ENCODE measurements around the gene CDC42. TPM values are rescaled to one million over a fixed set of nuclear protein-coding genes. Genes with fewer than 3 reads are reported as not detected.
A peak's percentile ranks its signal among the peaks of the same experiment; 100 is the strongest.

Gene CDC42
- total and polyA plus RNA-seq, 9 of the 15 experiments (the other 6 are each of a cell fraction or from before 2014, with no cell fraction given) = 186 to 398 (median 325) TPM

DNA sequence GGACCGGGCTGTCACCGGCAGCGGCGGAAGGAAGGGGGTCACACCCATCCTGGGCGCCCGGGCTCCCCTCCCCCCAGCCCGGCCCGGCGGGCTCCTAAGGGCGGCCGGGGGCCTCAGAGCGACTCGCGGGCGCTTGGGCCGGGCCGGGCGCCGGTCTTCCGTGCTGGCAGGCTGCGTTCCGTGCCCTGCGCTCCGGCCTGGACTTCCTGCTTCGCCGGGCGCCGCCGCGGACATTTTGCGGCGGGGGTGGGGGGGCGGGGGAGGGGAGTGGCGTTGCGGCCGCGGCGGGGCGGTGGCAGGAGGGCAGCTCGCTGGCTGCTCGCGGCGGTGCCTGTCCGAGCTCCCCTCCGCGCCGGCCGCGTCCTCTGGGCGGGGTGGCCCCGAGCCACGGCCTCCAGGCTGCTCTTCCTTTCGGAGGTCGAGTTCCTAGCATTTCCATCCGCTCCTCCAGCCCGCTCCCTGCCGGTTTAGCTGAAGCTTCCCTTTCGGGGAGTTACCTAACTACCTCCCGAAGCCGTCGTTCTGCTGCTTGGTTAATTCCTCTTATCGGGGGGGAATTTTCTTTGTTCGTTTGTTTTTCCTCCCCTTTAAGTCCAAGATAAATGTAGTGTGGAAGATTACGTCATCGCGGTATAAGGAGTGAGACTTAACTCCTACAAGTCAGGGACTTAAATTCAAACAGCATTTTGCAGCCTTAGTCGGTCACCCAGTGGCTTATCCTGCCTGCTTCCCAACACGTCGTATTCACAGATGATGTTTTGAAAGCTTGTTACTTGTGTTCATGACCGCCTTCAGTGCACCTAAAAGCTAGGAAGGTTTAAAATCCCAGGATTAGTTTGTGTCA, 730 bp downstream of the CDC42 start (continued):
- TF ChIP-seq SRSF7 (optimal IDR thresholded peaks at IDR 0.05; ENCODE audit: low read depth, low read length) (no peak), ETV1 (tag; conservative IDR thresholded peaks at IDR 0.05; ENCODE audit: low read depth) (no peak), ZNF134 (CRISPR knock-in tag; conservative IDR thresholded peaks at IDR 0.05) (no peak), TFAM (CRISPR knock-in tag; conservative IDR thresholded peaks at IDR 0.05) (no peak), RBM39 (optimal IDR thresholded peaks at IDR 0.05; ENCODE audit: low read depth, low read length) (no peak), NEUROD1 (IDR thresholded peaks at IDR 0.05; ENCODE audit: borderline replicate concordance, low read depth, low read length, partially characterized antibody) (no peak), TBL1XR1 (IDR thresholded peaks at IDR 0.05; ENCODE audit: low read length in 2 of 2) (no peak), OTX1 (CRISPR knock-in tag; IDR thresholded peaks at IDR 0.05) (peak; percentile 58; the same call in 1 of the 2 replicates), HDAC3 (IDR thresholded peaks at IDR 0.05; ENCODE audit: borderline replicate concordance, partially characterized antibody) (no peak), WHSC1 (IDR thresholded peaks at IDR 0.05; ENCODE audit: low read length) (no peak), CREM (IDR thresholded peaks at IDR 0.05; ENCODE audit: low read depth) (peak; percentile 73), SP1 (CRISPR knock-in tag; IDR thresholded peaks at IDR 0.05) (peak; percentile 74), ZNF212 (CRISPR knock-in tag; IDR thresholded peaks at IDR 0.05) (no peak), RAD51 (IDR thresholded peaks at IDR 0.05; ENCODE audit: borderline replicate concordance, low read depth) (no peak), ZKSCAN3 (CRISPR knock-in tag; IDR thresholded peaks at IDR 0.05) (no peak), POLR2A (conservative IDR thresholded peaks at IDR 0.05) (no peak; the same call in 1 of the 2 replicates), ZBTB1 (CRISPR knock-in tag; IDR thresholded peaks at IDR 0.05; ENCODE audit: borderline replicate concordance, low read depth) (peak; percentile 69; the same call in 1 of the 2 replicates), FOXP1 (CRISPR knock-in tag; IDR thresholded peaks at IDR 0.05) (no peak), RBBP5 (IDR thresholded peaks at IDR 0.05; ENCODE audit: borderline replicate concordance, insufficient read depth, low read length, poor library complexity, severe bottlenecking) (peak; percentile 58), ZNF121 (CRISPR knock-in tag; conservative IDR thresholded peaks at IDR 0.05) (no peak), TAF9B (IDR thresholded peaks at IDR 0.05; ENCODE audit: partially characterized antibody) (no peak), ZNF217 (CRISPR knock-in tag; IDR thresholded peaks at IDR 0.05) (no peak), TBP (optimal IDR thresholded peaks at IDR 0.05; ENCODE audit: low read depth, low read length) (no peak)
- TF ChIP-seq, protein P1, sequence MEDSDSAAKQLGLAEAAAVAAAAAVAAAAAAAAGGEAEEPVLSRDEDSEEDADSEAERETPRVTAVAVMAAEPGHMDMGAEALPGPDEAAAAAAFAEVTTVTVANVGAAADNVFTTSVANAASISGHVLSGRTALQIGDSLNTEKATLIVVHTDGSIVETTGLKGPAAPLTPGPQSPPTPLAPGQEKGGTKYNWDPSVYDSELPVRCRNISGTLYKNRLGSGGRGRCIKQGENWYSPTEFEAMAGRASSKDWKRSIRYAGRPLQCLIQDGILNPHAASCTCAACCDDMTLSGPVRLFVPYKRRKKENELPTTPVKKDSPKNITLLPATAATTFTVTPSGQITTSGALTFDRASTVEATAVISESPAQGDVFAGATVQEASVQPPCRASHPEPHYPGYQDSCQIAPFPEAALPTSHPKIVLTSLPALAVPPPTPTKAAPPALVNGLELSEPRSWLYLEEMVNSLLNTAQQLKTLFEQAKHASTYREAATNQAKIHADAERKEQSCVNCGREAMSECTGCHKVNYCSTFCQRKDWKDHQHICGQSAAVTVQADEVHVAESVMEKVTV (CRISPR knock-in tag; IDR thresholded peaks at IDR 0.05) = no peak
- TF ChIP-seq, protein P2, sequence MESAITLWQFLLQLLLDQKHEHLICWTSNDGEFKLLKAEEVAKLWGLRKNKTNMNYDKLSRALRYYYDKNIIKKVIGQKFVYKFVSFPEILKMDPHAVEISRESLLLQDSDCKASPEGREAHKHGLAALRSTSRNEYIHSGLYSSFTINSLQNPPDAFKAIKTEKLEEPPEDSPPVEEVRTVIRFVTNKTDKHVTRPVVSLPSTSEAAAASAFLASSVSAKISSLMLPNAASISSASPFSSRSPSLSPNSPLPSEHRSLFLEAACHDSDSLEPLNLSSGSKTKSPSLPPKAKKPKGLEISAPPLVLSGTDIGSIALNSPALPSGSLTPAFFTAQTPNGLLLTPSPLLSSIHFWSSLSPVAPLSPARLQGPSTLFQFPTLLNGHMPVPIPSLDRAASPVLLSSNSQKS (CRISPR knock-in tag; IDR thresholded peaks at IDR 0.05) = no peak
- TF ChIP-seq, protein P3, sequence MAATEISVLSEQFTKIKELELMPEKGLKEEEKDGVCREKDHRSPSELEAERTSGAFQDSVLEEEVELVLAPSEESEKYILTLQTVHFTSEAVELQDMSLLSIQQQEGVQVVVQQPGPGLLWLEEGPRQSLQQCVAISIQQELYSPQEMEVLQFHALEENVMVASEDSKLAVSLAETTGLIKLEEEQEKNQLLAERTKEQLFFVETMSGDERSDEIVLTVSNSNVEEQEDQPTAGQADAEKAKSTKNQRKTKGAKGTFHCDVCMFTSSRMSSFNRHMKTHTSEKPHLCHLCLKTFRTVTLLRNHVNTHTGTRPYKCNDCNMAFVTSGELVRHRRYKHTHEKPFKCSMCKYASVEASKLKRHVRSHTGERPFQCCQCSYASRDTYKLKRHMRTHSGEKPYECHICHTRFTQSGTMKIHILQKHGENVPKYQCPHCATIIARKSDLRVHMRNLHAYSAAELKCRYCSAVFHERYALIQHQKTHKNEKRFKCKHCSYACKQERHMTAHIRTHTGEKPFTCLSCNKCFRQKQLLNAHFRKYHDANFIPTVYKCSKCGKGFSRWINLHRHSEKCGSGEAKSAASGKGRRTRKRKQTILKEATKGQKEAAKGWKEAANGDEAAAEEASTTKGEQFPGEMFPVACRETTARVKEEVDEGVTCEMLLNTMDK (IDR thresholded peaks at IDR 0.05; ENCODE audit: borderline replicate concordance, insufficient read depth, low read depth, low read length, poor library complexity, severe bottlenecking) = no peak
